GM20431 (cell line): ENCODE results near the gene KLHL22.
"Not testable (repeated sequence)": the region's sequence is repeated elsewhere in the genome, so short reads cannot be mapped to it uniquely, and the experiment has no call there.

Experiments
- in situ Hi-C: fragments of 300-500 bp; cut with MseI, MboI; formaldehyde crosslinking; loops from one replicate; pipeline ENCODE4 v1.15.0; 2020; ENCODE audit warnings: low sequenced_read_pairs; ENCODE audit not compliant: unreplicated experiment

KLHL22 gene

DNA sequence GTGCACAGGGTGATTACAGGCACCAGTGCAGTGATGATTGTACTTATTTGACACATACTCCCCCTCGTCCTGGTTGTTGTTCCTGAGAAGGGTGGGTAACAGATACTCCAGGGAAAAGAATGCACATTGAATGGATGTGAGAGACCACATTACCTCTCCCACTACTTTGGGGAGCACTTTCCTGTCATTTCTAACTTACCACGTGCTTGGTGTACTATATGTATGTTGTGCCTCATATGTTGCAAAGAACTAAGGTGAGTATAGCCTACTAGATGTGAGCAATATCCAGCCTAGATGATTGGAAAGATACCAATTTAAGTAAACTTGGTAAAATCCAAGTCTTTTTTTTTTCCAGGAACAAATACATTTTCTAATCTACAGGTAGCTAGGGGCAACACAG is 43.7 kb downstream of the KLHL22 start:
- in situ Hi-C loops = no loop called here

DNA sequence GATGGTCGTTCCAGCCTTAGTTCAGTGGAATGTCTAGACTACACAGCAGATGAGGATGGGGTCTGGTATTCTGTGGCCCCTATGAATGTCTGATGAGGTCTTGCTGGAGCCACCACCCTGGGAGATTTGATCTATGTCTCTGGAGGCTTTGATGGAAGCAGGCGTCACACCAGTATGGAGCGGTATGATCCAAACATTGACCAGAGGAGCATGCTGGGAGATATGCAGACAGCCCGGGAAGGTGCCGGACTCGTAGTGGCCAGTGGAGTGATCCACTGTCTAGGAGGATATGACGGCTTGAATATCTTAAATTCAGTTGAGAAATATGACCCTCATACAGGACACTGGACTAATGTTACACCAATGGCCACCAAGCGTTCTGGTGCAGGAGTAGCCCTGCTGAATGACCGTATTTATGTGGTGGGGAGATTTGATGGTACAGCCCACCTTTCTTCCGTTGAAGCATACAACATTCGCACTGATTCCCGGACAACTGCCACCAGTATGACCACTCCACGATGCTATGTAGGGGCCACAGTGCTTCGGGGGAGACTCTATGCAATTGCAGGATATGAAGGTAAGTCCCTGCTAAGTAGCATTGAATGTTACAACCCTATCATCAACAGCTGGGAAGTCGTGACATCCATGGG is 44.3 kb downstream of the KLHL22 start:
- in situ Hi-C loops = not testable (repeated sequence)

DNA sequence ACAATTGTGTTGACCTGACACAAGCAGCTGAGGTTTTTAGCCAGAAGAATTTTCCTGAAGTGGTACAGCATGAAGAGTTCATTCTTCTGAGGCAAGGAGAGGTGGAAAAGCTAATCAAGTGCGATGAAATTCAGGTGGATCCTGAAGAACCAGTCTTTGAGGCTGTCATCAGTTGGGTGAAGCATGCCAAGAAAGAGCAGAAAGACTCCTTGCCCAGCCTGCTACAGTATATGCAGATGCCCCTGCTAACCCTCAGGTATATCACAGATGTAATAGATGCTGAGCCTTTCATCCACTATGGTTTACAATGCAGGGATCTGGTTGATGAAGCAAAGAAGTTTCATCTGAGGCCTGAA is 45.1 kb downstream of the KLHL22 start:
- in situ Hi-C loops = no loop called here

DNA sequence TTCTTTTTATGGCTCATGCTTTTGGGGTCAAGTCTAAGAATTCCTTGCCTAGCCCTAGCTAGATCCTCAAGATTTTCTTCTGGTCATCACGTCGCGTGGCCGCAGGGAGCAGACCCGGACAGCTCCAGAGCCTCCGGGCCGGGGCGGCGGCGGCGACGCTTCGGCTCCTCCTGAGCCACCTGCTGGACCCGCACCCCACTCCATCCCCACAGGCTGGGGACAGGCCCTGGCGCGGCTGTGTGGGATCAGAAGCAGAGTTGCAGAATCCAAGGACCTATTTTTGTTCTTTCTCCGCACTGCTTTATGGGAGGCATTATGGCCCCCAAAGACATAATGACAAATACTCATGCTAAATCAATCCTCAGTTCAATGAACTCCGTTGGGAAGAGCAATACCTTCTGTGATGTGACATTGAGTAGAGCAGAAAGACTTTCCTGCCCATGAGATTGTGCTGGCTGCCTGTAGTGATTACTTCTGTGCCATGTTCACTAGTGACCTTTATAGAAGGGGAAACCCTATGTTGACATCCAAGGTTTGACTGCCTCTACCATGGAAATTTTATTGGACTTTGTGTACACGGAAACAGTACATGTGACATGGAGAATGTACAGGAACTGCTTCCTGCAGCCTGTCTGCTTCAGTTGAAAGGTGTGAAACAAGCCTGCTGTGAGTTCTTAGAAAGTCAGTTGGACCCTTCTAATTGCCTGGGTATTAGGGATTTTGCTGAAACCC is 45.6 kb downstream of the KLHL22 start:
- in situ Hi-C loops = no loop called here

DNA sequence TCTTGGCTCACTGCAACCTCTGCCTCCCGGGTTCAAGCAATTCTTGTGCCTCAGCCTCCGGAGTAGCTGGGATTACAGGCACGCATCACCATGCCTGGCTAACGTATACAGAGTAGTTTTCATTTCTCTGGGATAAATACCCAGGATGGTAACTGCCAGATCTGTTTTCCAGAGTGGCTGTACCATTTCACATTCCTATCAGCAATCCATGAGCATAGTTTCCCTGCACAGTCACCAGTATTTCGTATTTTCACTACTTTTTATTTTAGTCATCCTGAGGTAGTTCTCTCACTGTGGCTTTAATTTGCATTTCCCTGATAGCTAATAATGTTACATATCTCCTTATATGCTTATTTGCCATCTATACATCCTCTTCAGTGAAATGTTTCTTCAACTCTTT is 47.0 kb downstream of the KLHL22 start:
- in situ Hi-C loops = no loop called here

DNA sequence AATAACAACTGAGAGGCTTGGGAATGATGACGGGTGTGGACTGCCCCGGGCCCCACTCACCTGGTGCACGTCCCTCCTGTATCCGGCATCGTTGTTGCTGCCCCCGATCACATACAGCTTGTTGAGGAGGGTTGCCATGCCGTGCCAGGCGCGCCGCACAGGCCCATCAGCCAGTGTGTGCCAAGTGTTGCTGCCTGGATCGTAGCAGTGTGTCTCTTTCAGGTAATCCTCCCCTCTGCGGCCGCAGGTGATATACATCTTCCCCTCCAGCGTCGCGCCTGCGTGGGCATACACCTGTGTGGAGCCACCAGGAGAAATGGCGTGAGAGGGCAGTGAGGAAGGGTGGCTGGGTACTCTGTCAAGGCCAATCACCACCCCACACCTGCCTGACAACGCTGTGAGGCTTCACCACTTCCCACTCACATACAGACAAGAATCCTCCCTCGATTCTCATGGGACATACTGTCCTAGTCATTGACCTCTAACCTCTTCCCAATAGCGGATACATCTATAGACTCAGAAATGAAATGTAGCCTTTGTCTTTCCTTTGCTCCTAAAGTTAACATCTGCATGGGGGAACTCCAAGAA is 49.1 kb downstream of the KLHL22 start:
- in situ Hi-C loops = no loop called here

DNA sequence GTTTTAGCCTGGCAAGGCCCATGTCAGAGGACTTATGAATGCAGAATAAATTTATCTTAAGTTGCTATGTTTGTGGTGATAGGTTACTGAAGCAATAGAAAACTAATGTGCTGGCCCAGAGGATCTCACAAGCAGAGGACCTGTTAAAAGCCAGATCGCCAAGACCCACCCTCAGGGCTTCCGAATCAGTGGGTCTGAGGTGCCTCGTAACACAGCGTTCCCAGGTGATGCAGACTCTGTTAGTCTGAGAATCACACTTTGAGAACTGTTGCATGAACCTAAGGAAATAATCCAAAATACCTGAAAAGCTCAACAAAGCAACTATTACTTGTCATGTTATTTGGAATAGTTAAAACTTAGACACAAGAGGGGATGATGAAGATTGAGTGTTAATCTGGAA is 51.3 kb downstream of the KLHL22 start:
- in situ Hi-C loops = no loop called here

DNA sequence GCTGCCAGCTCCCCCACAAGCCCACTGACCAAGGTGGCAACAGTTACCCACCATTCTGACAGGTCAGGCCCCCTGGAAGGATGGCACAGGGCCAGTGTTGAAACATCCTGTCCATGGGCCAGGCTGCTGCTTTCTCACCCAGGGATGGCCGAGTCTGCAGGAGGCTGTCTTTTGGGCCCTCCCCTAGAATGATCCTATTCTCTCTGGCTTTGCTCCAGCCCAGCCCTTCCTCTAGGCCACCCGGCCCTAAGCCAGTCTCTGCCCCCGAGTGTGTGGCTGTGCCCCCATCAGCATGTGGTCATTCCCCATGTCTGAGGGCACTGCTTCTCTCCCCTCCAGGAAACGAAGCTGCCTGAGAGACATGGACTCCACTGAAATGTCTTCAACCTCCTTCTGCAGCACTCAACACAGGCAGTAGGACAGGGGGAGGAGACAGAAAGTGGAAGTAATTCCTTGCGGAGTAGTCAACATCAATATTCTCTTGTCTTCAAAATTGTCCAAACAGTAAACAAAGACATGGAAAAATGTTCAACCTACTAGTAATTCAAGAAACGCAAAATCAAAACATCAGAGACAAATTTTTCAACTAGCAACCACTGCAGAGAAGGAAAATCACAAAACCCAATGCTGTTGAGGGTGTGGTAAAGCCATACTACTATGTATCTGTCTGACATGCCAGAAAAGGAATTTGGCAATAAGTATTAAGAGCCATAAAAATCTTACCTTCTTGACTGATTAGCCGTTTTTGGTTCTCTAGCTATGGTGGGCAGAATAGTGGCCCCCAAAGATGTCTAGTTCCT is 52.9 kb downstream of the KLHL22 start:
- in situ Hi-C loops = no loop called here

DNA sequence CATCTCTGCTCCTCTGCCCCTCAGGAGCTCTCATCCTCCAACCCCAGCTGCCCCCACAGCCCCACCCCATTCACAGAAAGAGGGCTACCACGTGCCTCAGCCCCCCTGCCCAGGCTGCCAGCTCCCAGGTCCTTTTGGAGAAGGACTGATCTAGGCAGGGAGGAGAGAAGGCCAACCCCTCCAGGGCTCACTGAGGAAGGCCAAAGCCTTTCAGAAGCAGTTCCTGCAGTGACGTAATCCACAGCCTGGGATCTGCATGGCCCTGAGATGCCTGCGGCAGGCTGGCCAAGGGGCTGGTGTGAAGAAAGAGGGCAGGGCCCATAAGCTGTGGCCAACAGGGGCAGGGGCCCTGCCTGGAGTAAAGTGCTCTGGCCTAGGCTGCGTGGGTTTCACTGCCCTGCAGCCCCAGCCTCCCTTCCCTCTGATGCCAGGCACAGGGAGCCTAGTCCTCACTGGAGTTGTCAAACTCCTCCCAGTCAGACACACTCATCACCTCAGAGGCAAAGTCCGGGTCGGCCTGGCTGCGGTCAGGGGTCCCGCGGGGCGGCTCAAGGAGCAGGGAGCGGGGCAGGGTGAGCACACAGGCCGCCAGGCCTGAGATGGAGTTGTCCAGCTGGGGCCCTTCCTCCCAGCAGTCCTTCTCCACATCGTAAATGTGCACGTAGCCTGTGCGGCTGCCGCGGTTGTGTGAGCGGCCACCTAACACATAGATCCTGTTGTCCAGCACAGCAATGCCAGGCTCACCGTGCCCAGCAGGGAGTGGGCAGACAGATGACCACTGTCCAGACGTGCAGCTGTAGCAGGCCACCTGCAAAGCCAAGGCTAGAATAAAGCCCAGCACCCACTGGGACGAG is 53.7 kb downstream of the KLHL22 start:
- in situ Hi-C loops = no loop called here

DNA sequence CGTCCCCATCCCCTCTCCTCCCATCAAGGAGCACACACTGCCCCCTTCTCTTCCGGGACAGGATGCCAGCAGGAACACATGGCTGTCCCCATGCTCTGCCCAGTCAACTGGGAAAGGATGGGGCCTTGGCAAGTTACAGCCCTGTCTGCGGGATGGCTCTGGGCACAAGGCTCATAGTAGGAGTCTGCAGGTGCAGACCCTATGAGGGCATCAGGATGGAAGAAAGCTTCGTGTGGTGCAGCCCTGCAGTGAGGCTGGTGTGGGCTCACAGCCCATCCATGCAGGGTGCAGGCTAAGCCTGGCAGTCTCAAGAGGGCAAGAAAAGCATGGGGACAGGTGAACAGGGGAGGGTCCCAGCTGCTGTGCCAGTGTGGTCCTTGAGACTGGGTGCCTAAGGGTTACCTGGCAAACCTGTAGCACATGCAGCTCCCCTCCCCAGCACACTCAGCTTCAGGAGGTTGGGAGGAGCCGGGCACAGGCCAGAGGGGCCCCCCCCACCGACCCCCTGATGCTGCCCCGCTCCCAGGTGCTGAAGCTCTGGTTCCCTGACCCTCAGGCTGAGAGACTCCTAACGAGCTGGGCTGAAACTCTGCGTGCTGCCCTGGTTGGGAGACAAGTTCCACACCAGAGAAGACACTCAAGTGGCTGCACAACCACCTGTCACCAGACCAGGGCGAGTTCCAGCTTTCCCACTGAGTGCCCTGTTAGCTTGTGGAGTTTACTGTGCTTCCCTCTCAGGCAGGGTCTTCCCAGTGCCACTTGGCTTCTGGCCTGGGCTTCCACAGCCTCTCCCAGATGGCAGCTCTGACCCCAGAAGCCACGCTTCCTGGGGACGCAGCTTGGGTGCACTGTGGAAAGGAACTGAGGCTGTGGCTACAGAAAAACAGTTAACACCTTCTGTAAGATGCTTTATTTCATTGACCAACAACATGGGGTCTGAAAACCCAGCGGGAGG is 54.7 kb downstream of the KLHL22 start:
- in situ Hi-C loops = no loop called here

DNA sequence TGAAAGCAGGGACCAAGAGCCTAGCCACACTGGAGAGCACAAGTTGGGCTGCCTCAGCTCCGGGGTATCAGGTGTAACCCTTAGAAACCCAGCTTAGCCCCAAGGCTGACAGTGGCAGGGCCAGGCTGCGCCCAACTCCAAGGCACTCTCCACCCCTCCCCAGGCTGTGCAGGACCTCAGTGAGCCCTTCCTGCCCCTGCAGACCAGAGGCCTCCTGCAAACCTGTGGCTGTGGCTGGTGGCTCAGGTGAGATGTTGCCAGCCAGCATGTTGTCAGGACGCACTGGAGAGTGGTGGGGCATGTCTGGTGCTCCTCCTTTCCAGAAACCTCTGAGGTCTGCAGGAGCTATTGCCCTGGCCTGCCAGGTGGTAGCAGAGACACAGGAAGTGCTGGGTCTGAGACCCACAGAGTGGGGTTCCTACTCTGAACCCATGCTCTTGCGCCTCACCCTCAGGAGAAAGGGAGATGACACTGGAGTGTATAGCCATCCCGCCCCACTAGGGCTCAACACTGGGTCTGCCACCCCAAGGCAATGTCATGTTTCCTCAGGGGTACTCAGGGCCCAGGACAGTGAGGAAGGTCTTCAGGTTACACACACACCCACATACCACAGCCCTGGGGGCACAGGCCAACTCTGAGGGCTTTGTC is 55.5 kb downstream of the KLHL22 start:
- in situ Hi-C loops = no loop called here

DNA sequence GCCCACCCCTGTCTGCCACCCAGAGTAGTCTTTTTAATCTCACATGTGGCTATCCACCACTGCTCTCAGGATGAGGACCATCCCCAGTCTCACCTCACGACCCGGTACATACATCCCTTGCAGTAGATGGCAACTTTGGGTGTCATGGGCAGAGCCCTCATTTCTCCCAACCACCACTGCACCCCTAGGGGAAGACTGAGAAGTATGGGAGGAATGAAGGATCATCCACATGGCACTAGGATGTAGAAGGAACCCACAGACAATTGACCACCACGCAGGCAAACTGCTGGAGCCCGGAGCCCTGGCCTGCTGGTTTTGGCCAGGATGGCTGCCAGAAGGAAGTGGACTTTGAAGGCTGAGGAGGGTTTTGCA is 56.1 kb downstream of the KLHL22 start:
- in situ Hi-C loops = no loop called here

DNA sequence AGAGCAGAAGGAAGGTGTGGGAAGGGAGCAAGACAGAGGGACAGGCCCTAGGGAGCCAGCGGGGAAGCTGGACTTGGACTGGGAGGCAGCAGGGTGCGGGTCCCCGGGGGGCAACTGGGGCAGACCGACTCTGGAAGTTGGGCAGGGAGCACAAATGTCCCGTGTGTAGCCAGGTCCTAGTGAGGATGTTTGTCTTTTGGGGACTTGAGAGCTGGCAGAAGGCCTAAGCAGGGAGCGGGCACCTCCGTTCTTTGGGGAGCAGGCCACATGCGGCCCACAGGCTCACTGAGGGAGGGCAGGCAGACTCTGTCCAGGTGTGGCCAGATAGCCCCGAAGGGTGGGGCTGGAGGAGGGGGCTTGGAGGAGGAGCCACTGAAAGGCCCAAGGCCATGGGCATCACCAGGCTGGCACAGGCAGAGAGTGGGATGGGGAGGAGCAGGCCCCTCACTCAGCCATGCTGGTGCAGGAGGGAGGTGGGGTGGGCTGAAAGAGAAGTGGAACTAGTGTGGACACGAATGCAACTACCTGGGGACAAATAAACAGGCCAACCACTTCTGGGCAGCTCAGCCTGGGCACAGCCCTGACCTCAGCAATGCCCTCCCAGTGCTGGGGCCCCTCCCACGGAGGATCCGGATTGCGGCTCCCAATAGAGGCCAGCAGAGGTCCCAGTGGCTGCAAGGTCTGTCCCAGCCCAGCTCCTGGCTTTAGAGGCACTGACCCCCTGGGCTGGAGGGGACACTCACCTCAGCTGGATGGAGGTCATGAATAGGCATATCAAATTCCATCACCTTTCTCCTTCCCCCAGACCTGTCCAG is 56.7 kb downstream of the KLHL22 start:
- in situ Hi-C loops = no loop called here

DNA sequence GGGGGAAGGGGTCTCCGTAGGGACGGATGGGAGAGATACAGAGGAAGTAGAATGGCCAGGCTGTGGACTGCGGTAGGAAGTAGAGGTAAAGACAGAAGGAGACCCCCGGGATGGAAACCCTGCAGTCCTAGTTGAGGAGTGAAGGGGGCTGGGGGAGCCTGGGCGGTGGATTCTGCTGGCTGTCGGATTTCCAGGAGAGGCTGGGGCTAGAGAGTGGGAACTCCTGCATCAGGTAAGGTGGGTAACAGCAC is 57.2 kb downstream of the KLHL22 start:
- in situ Hi-C loops = no loop called here

DNA sequence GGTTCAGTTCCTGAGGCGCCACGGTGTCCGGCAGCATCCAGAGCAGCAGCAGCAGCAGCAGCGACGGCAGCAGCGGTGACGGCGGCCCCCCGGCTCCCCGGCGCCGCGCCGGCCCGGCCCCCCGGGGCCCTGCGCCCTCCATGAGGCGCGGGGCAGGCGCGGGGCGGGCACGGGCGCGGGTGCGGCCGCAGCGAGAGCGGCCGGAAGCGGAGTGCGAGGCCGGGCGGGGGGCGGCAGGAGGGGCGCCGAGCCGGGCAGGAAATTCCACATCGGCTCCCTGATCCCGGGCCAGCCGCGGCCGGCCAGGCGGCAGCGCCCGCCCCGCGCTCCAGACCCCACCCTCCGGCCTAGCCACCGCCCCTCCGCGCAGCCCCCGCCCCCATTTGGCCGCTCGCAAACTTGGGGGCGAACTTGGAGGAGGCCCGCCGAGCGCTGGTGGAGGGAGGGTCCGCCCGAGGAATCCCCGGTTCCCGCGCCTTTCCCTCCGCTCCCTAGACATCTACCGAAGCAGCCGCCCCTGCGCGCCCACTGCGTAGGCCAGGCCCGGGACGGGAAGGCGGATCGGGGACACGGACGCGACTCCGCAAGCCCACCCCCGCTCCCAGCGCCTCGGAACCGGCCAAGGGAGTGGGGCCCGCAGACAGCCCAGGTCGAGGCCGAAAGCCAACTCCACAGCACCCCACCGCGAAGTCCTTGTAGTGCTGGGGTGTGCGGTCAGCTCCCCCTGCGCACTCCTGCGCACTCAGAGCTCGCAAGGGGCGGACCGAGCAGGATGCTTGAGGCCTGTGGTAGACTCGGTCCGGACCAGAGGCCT is 57.8 kb downstream of the KLHL22 start, which contains the start of gene SCARF2:
TSS of gene SCARF2 (minus strand) at position 213 of the 814 bp plus-strand sequence. CDS start at position 142, 71 bp downstream.
- in situ Hi-C loops = no loop called here

DNA sequence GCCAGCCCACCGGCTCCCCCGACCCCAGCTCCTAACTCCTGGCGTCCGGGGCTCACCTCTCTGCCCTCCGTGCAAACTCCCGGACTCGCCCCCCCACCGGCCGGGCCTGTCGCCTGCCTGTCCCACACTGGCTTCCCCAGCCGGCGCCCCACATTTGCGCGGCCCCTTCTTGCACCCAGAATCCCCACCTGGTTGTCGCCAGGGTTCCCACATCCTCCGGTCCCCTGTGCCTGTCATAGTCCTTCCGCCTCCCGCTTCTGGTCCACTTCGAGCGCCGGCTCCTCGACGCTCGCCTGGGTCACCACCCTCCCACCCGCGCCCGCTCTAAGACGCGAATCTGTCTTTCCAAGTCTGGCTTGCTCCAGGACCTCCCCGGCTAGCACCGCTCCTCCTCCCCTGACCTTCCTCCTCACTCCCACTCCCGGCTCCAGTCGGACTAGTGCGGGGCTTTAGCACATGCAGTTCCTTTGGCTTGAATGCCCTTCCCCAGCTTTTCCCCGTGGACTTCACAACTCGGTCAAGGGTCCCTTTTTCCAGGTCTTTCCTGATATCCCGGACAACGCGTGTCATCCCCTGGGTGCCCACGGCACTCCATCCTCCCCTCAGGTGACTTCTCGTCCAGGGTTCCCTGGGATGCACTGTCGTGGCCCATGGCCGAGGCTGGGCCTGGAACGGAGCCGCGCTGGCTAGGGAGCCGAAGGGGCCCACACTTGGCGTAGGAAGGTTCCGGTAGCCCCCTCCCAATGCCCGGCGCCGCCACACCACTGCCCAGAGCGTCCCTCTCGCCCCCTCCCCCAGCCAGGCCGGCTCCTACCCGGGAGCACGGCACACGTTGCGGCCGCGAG is 58.6 kb downstream of the KLHL22 start:
- in situ Hi-C loops = no loop called here
